ENCODE measurements around the gene CORO2B. TPM values are rescaled to one million over a fixed set of nuclear protein-coding genes. Genes with fewer than 3 reads are reported as not detected.

The CORO2B gene
- polyA plus RNA-seq, 3 donors, result 0.03 TPM; not detected in 2

GRCh38 chr15:68630211-68630555 lies 51.4 kb downstream of the CORO2B start:
- Histone ChIP-seq H4K20me1 (ENCODE audit: insufficient read depth, low read length) (no peaks in the 10 kb centered on the region), H3K79me2 (ENCODE audit: insufficient read depth, low read length) (no peaks in the 10 kb centered on the region), H3K9me3 (replicated peaks in 1 of 2; ENCODE audit: control insufficient read depth in 1 of 2, insufficient read depth in 1 of 2, low read length in 2 of 2) (no peaks in the 10 kb centered on the region), H3K4me3 (replicated peaks in 1 of 3; ENCODE audit: low read depth in 2 of 3, low read length in 3 of 3) (no peak overlapping the region), H3K4me2 (replicated peaks; ENCODE audit: extremely low read depth, low read length, poor library complexity, severe bottlenecking) (no peak overlapping the region), H3K9ac (ENCODE audit: insufficient read depth, low read length, poor library complexity, severe bottlenecking) (no peak overlapping the region), H3K4me1 (ENCODE audit: control insufficient read depth in 1 of 2, insufficient read depth in 2 of 2, low read length in 2 of 2) (no peaks in the 10 kb centered on the region), H3K27ac (ENCODE audit: low read depth in 1 of 2, low read length in 2 of 2) (no peak overlapping the region), H3K27me3 (ENCODE audit: control insufficient read depth in 2 of 2, insufficient read depth in 2 of 2, low read length in 2 of 2) (no peaks in the 10 kb centered on the region), H3K36me3 (replicated peaks in 1 of 2; ENCODE audit: control insufficient read depth in 1 of 2, insufficient read depth in 2 of 2, low read length in 2 of 2) (no peaks in the 10 kb centered on the region), H2AFZ (ENCODE audit: insufficient read depth, low read depth, low read length, poor library complexity, severe bottlenecking) (no peak overlapping the region)
- H3K9me3 Mint-ChIP-seq, result no peaks in the 10 kb centered on the region
- DNase-seq, result no peak
- no peaks in the 10 kb centered on the region for H3K36me3 Mint-ChIP-seq
- H3K27ac Mint-ChIP-seq, result peak overlapping the region in 1 of 7 donors; percentile 43
- H3K4me3 Mint-ChIP-seq, result no peak overlapping the region
- intact Hi-C loops (cut with micrococcal nuclease), result no loop called here
- H3K4me1 Mint-ChIP-seq, result peaks cover 4% of the 10 kb centered on the region
- 83% methylated on average over 8 of the region's 9 CpGs for WGBS (ENCODE audit: insufficient coverage)
- no peak for TF ChIP-seq CTCF (IDR thresholded peaks at IDR 0.05)
- peaks cover 1 to 4% (median 3%) of the 10 kb centered on the region in 3 donors for H3K27me3 Mint-ChIP-seq (ENCODE audit: low read depth in 3 of 3)

- Mint-ChIP-seq H3K36me3 (no peaks in the 10 kb centered on the region), H3K4me3 (no peak overlapping the region), H3K9me3 (no peaks in the 10 kb centered on the region), H3K4me1 (peaks cover 4% of the 10 kb centered on the region), H3K27ac (no peak overlapping the region), H3K27me3 (ENCODE audit: low read depth in 3 of 3) (peaks cover 1 to 5% (median 4%) of the 10 kb centered on the region in 3 donors)
- intact Hi-C loops (cut with micrococcal nuclease), result no loop called here
- Histone ChIP-seq H3K4me1 (ENCODE audit: control insufficient read depth in 1 of 2, insufficient read depth in 2 of 2, low read length in 2 of 2) (no peaks in the 10 kb centered on the region), H3K4me3 (replicated peaks in 1 of 3; ENCODE audit: low read depth in 2 of 3, low read length in 3 of 3) (no peak overlapping the region), H2AFZ (ENCODE audit: insufficient read depth, low read depth, low read length, poor library complexity, severe bottlenecking) (no peak overlapping the region), H3K9ac (ENCODE audit: insufficient read depth, low read length, poor library complexity, severe bottlenecking) (no peak overlapping the region), H3K4me2 (replicated peaks; ENCODE audit: extremely low read depth, low read length, poor library complexity, severe bottlenecking) (no peak overlapping the region), H3K79me2 (ENCODE audit: insufficient read depth, low read length) (no peaks in the 10 kb centered on the region), H3K36me3 (replicated peaks in 1 of 2; ENCODE audit: control insufficient read depth in 1 of 2, insufficient read depth in 2 of 2, low read length in 2 of 2) (no peaks in the 10 kb centered on the region), H3K27me3 (ENCODE audit: control insufficient read depth in 2 of 2, insufficient read depth in 2 of 2, low read length in 2 of 2) (no peaks in the 10 kb centered on the region), H4K20me1 (ENCODE audit: insufficient read depth, low read length) (no peaks in the 10 kb centered on the region), H3K27ac (ENCODE audit: low read depth in 1 of 2, low read length in 2 of 2) (no peak overlapping the region), H3K9me3 (replicated peaks in 1 of 2; ENCODE audit: control insufficient read depth in 1 of 2, insufficient read depth in 1 of 2, low read length in 2 of 2) (no peaks in the 10 kb centered on the region)
- DNase-seq, result no peak
- no peak for TF ChIP-seq CTCF (IDR thresholded peaks at IDR 0.05)
- WGBS (ENCODE audit: insufficient coverage), result 93% methylated on average over 7 of the region's 8 CpGs
These were observed 52.0 kb downstream of the CORO2B start for GRCh38 chr15:68630836-68631235.

Measured in CD14-positive monocyte (primary cell).